HG03045 (cell line): ENCODE results near the gene IL6ST.
"Not testable (repeated sequence)": the region's sequence is repeated elsewhere in the genome, so short reads cannot be mapped to it uniquely, and the experiment has no call there.

ENCODE experiments used
- ATAC-seq: cut with Tn5 transposase; IDR thresholded peaks from one replicate; pipeline ENCODE4 v1.9.1; 2021; ENCODE audit warnings: mild to moderate bottlenecking, moderate library complexity; ENCODE audit not compliant: unreplicated experiment

IL6ST gene

GRCh38 chr5:55994495-55994997 is at the start of gene IL6ST:
Gene IL6ST (minus strand): TSS chr5:55994963. CDS start chr5:55976278, 18,685 bp downstream.
- peak; percentile 40 for ATAC-seq

GRCh38 chr5:56039985-56040384 is 45.2 kb upstream of the IL6ST start:
- ATAC-seq: no peak

GRCh38 chr5:56038206-56038605 is 43.4 kb upstream of the IL6ST start:
- not testable (repeated sequence) for ATAC-seq

DNA sequence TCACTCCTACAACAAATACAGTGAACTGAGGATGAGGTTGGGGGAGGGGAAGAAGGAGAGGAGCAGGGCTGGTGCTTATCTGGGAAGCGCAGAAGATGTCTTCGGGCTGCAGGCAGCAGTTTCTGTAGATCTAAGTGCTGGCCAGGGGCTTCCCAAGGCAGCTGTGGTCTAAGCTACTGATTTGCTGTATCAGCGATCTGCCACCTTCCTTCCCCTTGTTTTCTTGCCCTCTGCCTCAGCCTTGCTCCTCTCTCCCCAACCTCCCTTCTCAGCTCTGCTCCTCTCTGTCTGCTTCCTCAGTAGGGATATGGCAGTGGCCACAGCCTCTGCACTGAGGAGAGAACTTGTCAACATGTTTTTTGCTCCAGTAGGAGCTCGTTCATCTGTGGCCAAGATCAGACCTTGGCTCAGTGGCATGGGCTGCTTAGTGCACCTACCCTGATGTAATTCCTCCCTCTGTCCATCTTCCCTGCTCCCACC is 42.8 kb upstream of the IL6ST start:
- no peak for ATAC-seq

DNA sequence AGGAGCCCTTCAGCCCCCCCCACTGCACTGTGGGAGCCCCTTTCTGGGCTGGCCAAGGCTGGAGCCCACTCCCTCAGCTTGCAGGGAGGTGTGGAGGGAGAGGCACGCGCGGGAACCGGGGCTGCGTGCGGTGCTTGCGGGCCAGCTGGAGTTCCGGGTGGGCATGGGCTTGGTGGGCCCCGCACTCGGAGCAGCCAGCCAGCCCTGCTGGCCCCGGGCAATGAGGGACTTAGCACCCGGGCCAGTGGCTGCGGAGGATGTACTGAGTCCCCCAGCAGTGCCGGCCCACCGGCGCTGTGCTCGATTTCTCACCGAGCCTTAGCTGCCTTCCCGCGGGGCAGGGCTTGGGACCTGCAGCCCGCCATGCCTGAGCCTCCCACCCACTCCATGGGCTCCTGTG is 40.6 kb upstream of the IL6ST start:
- not testable (repeated sequence) for ATAC-seq

GRCh38 chr5:56029871-56030630 is 35.3 kb upstream of the IL6ST start:
- not testable (repeated sequence) for ATAC-seq

DNA sequence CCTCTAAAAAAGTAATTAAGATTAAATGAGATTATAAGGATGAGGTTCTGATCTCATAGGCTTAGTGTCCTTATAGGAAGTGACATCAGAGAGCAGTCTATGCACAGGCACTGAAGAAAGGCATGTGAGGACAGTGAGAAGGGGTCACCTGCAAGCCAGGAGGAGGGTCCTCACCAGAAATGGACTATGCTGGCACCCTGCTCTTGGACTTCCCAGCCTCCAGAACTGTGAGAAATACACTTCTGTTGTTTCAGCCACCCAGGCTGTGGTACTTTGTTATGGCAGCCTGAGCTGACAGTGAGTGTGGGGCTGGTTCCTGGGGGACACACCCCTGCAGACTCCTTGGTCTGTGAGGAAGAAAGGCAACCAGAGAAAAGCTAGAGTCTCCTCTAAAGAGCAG is 34.7 kb upstream of the IL6ST start:
- no peak for ATAC-seq

DNA sequence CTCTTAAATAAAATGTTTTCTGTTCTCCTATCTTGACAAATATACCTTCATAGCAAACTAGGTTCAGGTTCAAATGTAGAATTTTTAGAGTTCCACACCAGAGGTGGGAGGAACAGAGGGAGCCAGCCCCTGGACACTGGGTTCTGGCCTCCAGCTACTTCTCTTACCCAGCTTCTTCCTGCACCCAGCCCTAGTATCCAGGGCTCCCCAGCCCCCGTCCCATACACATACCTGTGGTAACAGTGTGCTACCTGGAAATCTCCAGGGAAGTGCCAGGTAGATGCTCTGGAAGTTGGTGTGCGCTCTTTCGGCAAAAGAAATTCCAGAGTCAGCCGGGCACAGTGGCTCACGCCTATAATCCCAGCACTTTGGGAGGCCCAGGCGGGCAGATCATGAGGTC is 33.9 kb upstream of the IL6ST start:
- ATAC-seq: no peak

DNA sequence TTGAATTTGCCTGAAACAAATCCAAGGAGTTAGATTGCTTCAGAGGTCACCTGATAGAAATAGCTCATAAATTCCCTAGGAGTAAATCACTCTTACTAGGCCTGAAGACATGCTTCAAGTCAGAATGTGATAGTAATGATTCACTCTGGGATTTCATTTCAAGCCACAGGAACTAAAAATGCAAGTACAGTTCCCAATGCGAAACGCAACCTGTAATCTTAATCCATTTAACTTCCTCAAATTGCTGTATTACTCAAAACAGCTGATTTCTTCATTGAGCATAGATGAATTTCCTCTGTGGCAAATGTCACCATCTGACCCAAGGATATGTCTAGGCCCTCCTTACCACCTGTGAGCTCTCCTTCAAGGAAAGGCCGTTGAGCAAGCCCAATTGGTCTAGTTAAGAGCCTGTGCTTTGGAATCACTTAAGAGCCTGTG is 32.1 kb upstream of the IL6ST start:
- ATAC-seq: peak; percentile 76

GRCh38 chr5:56025151-56025885 is 30.6 kb upstream of the IL6ST start:
- no peak for ATAC-seq

DNA sequence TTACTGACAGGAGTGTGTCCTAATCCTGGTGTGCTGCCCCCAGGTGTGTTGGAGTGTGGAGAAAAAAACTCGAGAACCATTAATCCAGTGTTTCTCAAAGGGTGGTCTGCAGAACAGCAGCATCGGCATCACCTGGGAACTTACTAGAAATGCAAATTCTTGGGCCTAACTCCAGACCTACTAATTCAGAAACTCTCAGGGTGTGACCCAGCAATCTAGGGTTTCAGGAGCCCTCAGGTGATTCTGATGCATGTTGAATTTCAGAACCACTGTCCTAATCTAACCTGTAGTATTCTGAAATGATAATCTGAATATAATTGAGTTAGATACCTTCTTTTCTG is 30.0 kb upstream of the IL6ST start:
- no peak for ATAC-seq

DNA sequence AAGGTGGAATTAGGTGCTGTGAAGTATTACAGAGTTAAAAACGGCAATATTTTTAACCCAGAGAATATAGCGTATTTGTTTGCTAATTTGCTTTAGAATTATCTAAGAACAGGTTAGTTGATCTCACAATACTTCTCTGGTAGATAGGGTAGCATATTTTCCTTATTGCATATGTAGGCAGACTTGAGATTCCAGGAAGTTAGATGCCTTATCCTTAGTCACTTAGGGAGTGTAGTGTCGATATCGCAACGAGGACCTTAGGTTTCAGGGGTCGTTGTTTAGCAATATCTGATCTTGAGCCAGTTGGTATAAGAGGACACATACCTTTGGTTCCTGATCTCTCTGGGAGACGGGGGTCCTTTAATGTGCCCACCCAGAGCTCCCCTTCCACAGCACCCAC is 28.5 kb upstream of the IL6ST start:
- no peak for ATAC-seq

DNA sequence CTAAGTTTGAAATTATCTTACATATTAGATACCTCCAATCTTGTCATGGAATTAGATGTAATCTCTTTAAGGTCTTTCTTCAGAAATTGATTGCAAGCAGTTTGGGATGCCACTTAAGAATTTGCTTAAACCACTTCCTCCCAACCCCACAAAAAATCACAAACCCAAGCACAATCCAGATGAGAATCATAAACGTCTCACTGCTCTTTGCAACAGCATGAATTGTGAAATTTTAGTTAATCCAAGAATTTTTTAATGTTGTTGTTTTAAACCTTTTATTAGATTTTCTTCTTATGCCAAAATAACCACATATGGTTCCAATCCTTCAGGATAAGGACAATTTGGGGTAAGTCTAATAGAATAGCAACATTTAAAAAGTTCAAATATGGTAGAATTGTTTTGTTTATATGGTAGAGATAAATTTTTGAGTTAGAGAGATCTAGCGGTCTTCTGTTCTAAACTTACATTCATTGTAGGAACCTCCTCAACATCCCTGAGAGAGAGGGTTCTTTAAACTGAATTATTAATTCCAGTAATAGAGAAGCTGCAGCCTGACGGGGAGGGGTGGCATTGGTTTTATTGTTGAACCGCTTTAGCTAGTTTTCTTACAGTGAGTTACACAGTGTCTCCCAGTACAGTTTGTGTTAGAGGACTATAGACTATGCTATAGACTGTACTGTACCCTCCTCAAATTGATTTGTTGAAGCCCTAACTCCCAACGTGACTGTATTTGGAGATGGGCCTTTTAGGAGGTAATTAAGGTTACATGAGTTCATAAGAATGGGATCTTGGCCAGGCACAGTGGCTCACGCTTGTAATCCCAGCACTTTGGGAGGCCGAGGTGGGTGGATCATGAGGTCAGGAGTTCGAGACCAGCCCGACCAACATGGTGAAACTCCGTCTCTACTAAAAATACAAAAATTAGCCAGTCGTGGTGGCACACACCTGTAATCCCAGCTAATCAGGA is 24.8 kb upstream of the IL6ST start:
- ATAC-seq: no peak

GRCh38 chr5:56018832-56019231 is 24.1 kb upstream of the IL6ST start:
- no peak for ATAC-seq

- ATAC-seq: not testable (repeated sequence)
Observed at GRCh38 chr5:56014701-56015100, 19.9 kb upstream of the IL6ST start.

- not testable (repeated sequence) for ATAC-seq
Observed at GRCh38 chr5:56013939-56014338, 19.2 kb upstream of the IL6ST start.

DNA sequence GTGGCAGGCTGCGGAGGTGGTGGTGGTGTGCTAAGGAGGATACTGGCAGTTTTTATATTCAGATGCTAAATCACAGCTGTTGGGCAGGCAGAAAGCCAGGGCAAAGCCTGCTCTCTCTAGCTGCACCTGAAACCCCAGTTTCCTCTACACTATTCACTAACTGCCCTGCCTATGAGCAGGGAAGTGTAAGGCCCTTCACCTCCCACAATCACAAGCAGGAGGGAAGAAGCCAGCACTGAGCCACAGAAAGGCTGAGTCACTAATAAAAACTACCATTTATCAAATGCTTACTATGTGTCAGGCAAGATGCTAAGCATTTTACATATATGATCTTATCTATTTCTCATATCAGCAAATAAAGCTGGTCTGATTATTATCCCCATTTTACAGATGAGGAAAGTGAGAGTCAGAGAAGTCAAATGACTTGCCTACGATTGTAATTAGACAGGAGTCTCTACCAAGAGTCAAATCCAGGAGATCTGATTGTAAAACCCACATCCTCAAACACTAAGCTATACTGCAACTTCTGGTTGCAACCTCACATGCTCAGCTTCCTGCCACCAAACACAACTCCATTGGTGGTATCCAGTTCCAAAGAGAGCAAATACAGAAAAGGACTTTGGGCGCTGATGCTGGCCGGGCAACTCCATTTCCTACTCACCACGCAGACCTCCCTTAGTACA is 17.7 kb upstream of the IL6ST start:
- ATAC-seq: no peak

GRCh38 chr5:56011835-56012234 is 17.1 kb upstream of the IL6ST start:
- no peak for ATAC-seq

DNA sequence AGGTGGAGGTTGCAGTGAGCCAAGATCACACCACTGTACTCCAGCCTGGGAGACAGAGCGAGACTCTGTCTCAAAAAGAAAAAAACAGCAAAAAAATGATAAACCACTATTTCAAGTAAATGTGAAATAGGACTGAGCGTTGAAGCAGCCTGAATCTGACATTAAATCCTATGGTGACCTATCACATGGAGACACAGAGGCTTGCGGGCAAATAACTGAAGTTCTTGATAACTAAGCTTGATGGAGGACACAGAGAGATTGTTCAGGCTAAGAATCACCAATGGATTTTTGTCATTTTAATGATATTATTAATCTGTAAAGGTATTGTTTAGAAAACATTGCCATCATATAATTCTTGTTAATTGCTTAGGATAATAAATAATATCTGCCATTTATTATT is 15.7 kb upstream of the IL6ST start:
- no peak for ATAC-seq

GRCh38 chr5:56006600-56006999 is 11.8 kb upstream of the IL6ST start:
- no peak for ATAC-seq
